ENCODE results near the gene FARP1.

The FARP1 gene

GRCh38 chr13:98142380-98143156 is at the start of gene FARP1:
TSS of gene FARP1 (plus strand) at chr13:98143094. CDS start at chr13:98213243, 70,149 bp downstream.
- TF ChIP-seq CTCF (IDR thresholded peaks at IDR 0.05; ENCODE audit: low read depth, low read length), result no peak
- peak within 1 kb of the TSS; percentile 87 for H3K4me3 ChIP-seq (ENCODE audit: low read depth, low read length)

GRCh38 chr13:98094678-98095266 is 48.1 kb upstream of the FARP1 start:
- no peak overlapping the region for H3K4me3 ChIP-seq (ENCODE audit: low read depth, low read length)
- TF ChIP-seq CTCF (IDR thresholded peaks at IDR 0.05; ENCODE audit: low read depth, low read length), result no peak

GRCh38 chr13:98096059-98096458 is 46.8 kb upstream of the FARP1 start:
- TF ChIP-seq CTCF (IDR thresholded peaks at IDR 0.05; ENCODE audit: low read depth, low read length), result no peak
- H3K4me3 ChIP-seq (ENCODE audit: low read depth, low read length), result no peak overlapping the region

- no peak for TF ChIP-seq CTCF (IDR thresholded peaks at IDR 0.05; ENCODE audit: low read depth, low read length)
- H3K4me3 ChIP-seq (ENCODE audit: low read depth, low read length), result no peak overlapping the region
Measured at GRCh38 chr13:98097749-98098148, 45.1 kb upstream of the FARP1 start.

GRCh38 chr13:98098516-98098915 is 44.4 kb upstream of the FARP1 start:
- no peak for TF ChIP-seq CTCF (IDR thresholded peaks at IDR 0.05; ENCODE audit: low read depth, low read length)
- no peak overlapping the region for H3K4me3 ChIP-seq (ENCODE audit: low read depth, low read length)

- no peak overlapping the region for H3K4me3 ChIP-seq (ENCODE audit: low read depth, low read length)
- no peak for TF ChIP-seq CTCF (IDR thresholded peaks at IDR 0.05; ENCODE audit: low read depth, low read length)
Measured at GRCh38 chr13:98099627-98100026, 43.3 kb upstream of the FARP1 start.

- no peak for TF ChIP-seq CTCF (IDR thresholded peaks at IDR 0.05; ENCODE audit: low read depth, low read length)
- H3K4me3 ChIP-seq (ENCODE audit: low read depth, low read length), result no peak overlapping the region
Measured at GRCh38 chr13:98100481-98100880, 42.4 kb upstream of the FARP1 start.
